HG03139 (cell line): ENCODE data around the gene EDNRB.
"Not testable (repeated sequence)": the region's sequence is repeated elsewhere in the genome, so short reads cannot be mapped to it uniquely, and the experiment has no call there.

ENCODE experiments used
- ATAC-seq: cut with Tn5 transposase; IDR thresholded peaks from one replicate; pipeline ENCODE4 v1.9.1; 2021; ENCODE audit not compliant: unreplicated experiment

EDNRB gene

DNA sequence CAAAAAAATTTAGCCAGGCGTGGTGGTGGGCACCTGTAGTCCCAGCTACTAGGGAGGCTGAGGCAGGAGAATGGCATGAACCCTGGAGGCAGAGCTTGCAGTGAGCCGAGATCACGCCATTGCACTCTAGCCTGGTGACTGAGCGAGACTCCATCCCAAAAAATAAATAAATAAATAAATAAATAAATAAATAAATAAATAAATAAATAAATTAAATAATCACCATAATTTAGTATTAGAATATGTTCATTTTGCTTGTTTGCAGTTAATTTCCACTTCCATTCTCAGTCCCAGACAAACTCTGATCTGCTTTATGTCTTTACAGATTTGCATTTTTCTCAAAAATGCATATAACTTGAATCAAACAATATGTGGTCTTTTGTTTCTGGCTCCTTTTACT, 70.6 kb downstream of the EDNRB start:
- ATAC-seq: not testable (repeated sequence)

DNA sequence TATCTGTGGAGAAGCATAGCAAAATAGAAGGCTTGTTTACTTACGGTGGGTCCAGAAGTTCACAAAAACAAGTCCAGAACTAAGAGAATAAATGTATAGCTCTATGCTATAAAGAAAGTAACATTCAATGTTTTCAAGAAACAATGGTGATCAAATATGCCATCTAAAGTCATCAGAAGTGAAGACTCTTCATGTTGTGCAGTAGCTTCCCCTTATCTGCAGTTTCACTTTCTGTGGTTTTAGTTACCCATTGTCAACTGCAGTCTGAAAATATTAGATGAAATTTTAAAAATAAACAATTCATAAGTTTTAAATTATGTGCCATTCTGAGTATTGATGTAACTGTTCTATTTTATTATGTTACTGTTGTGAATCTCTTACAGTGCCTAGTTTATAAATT, 72.5 kb downstream of the EDNRB start:
- ATAC-seq: no peak
